ENCODE measurements around the gene DNAJB8. TPM values are rescaled to one million over a fixed set of nuclear protein-coding genes. Genes with fewer than 3 reads are reported as not detected.

Gene DNAJB8
- total RNA-seq, 1 experiment from 2014 or later, result not detected

GRCh38 chr3:128490915-128491690 lies 24.4 kb upstream of the DNAJB8 start:
- peak overlapping the region; percentile 92 for H3K4me2 ChIP-seq (ENCODE audit: low read length)
- TF ChIP-seq CTCF (conservative IDR thresholded peaks at IDR 0.05; ENCODE audit: low read depth, low read length), result no peak
- TF ChIP-seq EZH2phosphoT487 (IDR thresholded peaks at IDR 0.05; ENCODE audit: borderline replicate concordance, low read length), result no peak
- no peak for TF ChIP-seq EZH2 (IDR thresholded peaks at IDR 0.05; ENCODE audit: low read length, unreplicated experiment)
- H4K20me1 ChIP-seq (ENCODE audit: low read length), result no peaks in the 10 kb centered on the region
- ATAC-seq (no peak), DNase-seq (peak; percentile 30)
- H3K9ac ChIP-seq (ENCODE audit: low read length), result peak overlapping the region; percentile 84
- intact Hi-C loops (cut with micrococcal nuclease), result no loop called here
- BruUV-seq (replicated peaks), result no TSS peak
- no peak overlapping the region for H2AFZ ChIP-seq (ENCODE audit: low read length)
- H3K27ac ChIP-seq (ENCODE audit: low read length), result peak overlapping the region; percentile 60
- H3K9me3 ChIP-seq (ENCODE audit: low read length), result no peaks in the 10 kb centered on the region
- H3K4me3 ChIP-seq (ENCODE audit: low read length), result peak overlapping the region; percentile 93
- H3K79me2 ChIP-seq (ENCODE audit: low read length), result peaks cover 78% of the 10 kb centered on the region
- no peaks in the 10 kb centered on the region for H3F3A ChIP-seq (ENCODE audit: low read length, unreplicated experiment)
- no peaks in the 10 kb centered on the region for H3K27me3 ChIP-seq (ENCODE audit: low read length)
- no peaks in the 10 kb centered on the region for H3K9me2 ChIP-seq (replicated peaks; ENCODE audit: low read length)
- CTCF ChIA-PET, result interaction anchor here (0.6 kb wide), 3 partner anchors 65 to 795 kb away, joined by 3 to 7 read pairs (median 3); no protein-coding TSS in a partner anchor
- H3K4me1 ChIP-seq (ENCODE audit: insufficient read depth, low read length), result peaks cover 3% of the 10 kb centered on the region; the same call in 1 of the 2 replicates
- POLR2A ChIA-PET (ENCODE audit: unreplicated experiment), result no interaction called here
- H3K36me3 ChIP-seq (ENCODE audit: low read depth, low read length), result no peaks in the 10 kb centered on the region

- no peak overlapping the region for H2AFZ ChIP-seq (ENCODE audit: low read length)
- no TSS peak for BruUV-seq (replicated peaks)
- H3K36me3 ChIP-seq (ENCODE audit: low read depth, low read length), result no peaks in the 10 kb centered on the region
- POLR2A ChIA-PET (ENCODE audit: unreplicated experiment), result no interaction called here
- H3F3A ChIP-seq (ENCODE audit: low read length, unreplicated experiment), result no peaks in the 10 kb centered on the region
- no peaks in the 10 kb centered on the region for H3K9me2 ChIP-seq (replicated peaks; ENCODE audit: low read length)
- no peak for ATAC-seq
- intact Hi-C loops (cut with micrococcal nuclease), result no loop called here
- H3K9ac ChIP-seq (ENCODE audit: low read length), result peak overlapping the region; percentile 84
- H3K27ac ChIP-seq (ENCODE audit: low read length), result peak overlapping the region; percentile 60
- peaks cover 83% of the 10 kb centered on the region for H3K79me2 ChIP-seq (ENCODE audit: low read length)
- no peak for DNase-seq
- H3K4me2 ChIP-seq (ENCODE audit: low read length), result peak overlapping the region; percentile 92
- H3K4me3 ChIP-seq (ENCODE audit: low read length), result peak overlapping the region; percentile 93
- peaks cover 8% of the 10 kb centered on the region for H3K4me1 ChIP-seq (ENCODE audit: insufficient read depth, low read length)
- H3K27me3 ChIP-seq (ENCODE audit: low read length), result no peaks in the 10 kb centered on the region
- TF ChIP-seq EZH2 (IDR thresholded peaks at IDR 0.05; ENCODE audit: low read length, unreplicated experiment) (no peak), EZH2phosphoT487 (IDR thresholded peaks at IDR 0.05; ENCODE audit: borderline replicate concordance, low read length) (no peak), CTCF (conservative IDR thresholded peaks at IDR 0.05; ENCODE audit: low read depth, low read length) (no peak)
- no peaks in the 10 kb centered on the region for H3K9me3 ChIP-seq (ENCODE audit: low read length)
- no peaks in the 10 kb centered on the region for H4K20me1 ChIP-seq (ENCODE audit: low read length)
- CTCF ChIA-PET, result interaction anchor here (0.6 kb wide), 1 partner anchor 795 kb away, joined by 7 read pairs; no protein-coding TSS in a partner anchor
Observed at GRCh38 chr3:128490650-128490914, 23.9 kb upstream of the DNAJB8 start.

Measured in PC-3 (cell line).